Tibial nerve (tissue), 4 donors: ENCODE data around the gene RPL3. TPM values are rescaled to one million over a fixed set of nuclear protein-coding genes. Genes with fewer than 3 reads are reported as not detected.
A peak's percentile ranks its signal among the peaks of the same experiment; 100 is the strongest.

Source experiments
- DNase-seq, 2 donors: peaks; one replicate each; pipeline ENCODE4 v3.0.0-alpha.2; 2019; ENCODE audit warnings: low spot score in 2 of 2
- H3K27ac ChIP-seq, 4 donors: fragments of 200-600 bp; sonication (generic) in 3 of 4; one replicate each; pipeline ENCODE4 v1.5.1; 2017 to 2019; ENCODE audit warnings: mild to moderate bottlenecking in 1 of 4
- H3K27me3 ChIP-seq, 2 donors: fragments of 200-600 bp; sonication (generic) in 1 of 2; one replicate each; pipeline versions ENCODE4 v1.5.1 to v1.6.0; 2017 to 2019
- H3K36me3 ChIP-seq, 3 donors: fragments of 200-600 bp; sonication (generic); one replicate each; pipeline ENCODE4 v1.5.1; 2018 to 2019
- H3K4me1 ChIP-seq, 4 donors: fragments of 200-600 bp; sonication (generic) in 3 of 4; one replicate each; pipeline ENCODE4 v1.5.1; 2017 to 2019
- H3K4me3 ChIP-seq, 4 donors: fragments of 200-600 bp; sonication (generic) in 3 of 4; one replicate each; pipeline ENCODE4 v1.5.1; 2017 to 2019; ENCODE audit warnings: mild to moderate bottlenecking in 1 of 4, moderate library complexity in 1 of 4
- H3K9me3 ChIP-seq, 4 donors: fragments of 200-600 bp; sonication (generic) in 3 of 4; one replicate each; pipeline ENCODE4 v1.5.1; 2017 to 2019
- EP300 ChIP-seq, 2 donors: sonication (generic); formaldehyde crosslinking; IDR thresholded peaks; one replicate each; pipeline ENCODE4 v1.6.1; 2017; ENCODE audit warnings: antibody characterized with exemption in 2 of 2, mild to moderate bottlenecking in 1 of 2
- POLR2A ChIP-seq, 2 donors: fragments of 450-650 bp; IDR thresholded peaks; one replicate each; pipeline ENCODE4 v1.6.1; 2017; ENCODE audit warnings: antibody characterized with exemption in 2 of 2, mild to moderate bottlenecking in 2 of 2, moderate library complexity in 2 of 2
- WGBS, 2 donors: methylation state at CpG; one replicate each; pipeline ENCODE4 v1.1.5; 2018; 5-methylcytosine and 5-hydroxymethylcytosine counted together
- total RNA-seq, 4 donors: library from RNA; depleted of rRNA; stranded (reverse); fragments of >200 nt; gene quantifications; one replicate each; pipeline ENCODE4 v1.1.0, GENCODE V29; 2016
- TF ChIP-seq, protein P1 (sequence below), 5 experiments: fragments of 200-600 bp in 3 of 5; fragments of 450-650 bp in 2 of 5; sonication (generic) in 3 of 5; IDR thresholded peaks; one replicate each; pipeline ENCODE4 v1.5.1; 2016 to 2019; ENCODE audit warnings: antibody characterized with exemption in 5 of 5, mild to moderate bottlenecking in 3 of 5, moderate library complexity in 2 of 5

Gene RPL3
- total RNA-seq, 4 donors from 2014 or later, result 1,869 to 2,331 (median 1,970) TPM

DNA sequence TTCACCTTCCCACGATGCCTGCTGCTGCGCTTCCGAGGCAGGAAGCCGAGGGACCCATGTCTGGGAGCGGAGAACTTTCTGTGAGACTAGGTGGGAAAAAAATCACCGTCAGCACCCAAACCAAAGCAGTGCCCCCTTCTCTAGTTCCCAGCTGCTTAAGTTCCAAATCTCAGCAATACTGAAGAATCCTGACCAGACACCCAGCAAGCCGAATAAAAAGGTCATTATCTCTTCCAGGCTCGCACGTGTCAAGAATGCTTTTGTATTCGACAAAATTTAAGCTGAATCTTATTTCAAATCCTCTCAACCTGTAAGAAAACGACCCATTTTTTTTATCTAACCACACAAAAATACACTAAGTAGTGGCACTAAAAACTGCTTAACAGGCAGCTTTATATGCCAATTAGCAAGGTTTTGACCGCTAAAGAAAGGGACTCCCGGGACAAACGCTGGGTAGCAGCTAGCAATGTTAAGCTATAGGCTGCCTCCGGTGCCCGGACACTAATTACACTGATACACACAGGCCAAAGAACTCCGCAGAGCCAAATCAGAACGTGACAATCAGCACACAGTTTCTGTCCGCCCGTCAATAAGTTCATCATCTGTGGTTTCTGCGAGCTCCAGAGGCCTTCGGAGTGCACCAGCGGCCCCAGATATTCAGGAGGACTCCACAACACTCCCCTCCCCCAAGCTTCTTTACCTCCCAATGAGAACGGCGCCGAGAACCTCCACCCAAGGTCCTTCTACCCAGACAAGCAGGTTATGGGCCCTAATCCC, 728 bp downstream of the RPL3 start:
- Histone ChIP-seq H3K27ac (peak overlapping the region; percentile 92 to 99 (median 96)), H3K9me3 (no peaks in the 10 kb centered on the region), H3K4me1 (peaks cover 0 to 55% (median 33%) of the 10 kb centered on the region in 4 donors), H3K36me3 (peaks cover 4 to 45% (median 29%) of the 10 kb centered on the region in 3 donors), H3K27me3 (no peaks in the 10 kb centered on the region), H3K4me3 (peak overlapping the region; percentile 63 to 76 (median 74))
- TF ChIP-seq EP300 (IDR thresholded peaks at IDR 0.05) (no peak), POLR2A (IDR thresholded peaks at IDR 0.05) (no peak)
- TF ChIP-seq, protein P1, sequence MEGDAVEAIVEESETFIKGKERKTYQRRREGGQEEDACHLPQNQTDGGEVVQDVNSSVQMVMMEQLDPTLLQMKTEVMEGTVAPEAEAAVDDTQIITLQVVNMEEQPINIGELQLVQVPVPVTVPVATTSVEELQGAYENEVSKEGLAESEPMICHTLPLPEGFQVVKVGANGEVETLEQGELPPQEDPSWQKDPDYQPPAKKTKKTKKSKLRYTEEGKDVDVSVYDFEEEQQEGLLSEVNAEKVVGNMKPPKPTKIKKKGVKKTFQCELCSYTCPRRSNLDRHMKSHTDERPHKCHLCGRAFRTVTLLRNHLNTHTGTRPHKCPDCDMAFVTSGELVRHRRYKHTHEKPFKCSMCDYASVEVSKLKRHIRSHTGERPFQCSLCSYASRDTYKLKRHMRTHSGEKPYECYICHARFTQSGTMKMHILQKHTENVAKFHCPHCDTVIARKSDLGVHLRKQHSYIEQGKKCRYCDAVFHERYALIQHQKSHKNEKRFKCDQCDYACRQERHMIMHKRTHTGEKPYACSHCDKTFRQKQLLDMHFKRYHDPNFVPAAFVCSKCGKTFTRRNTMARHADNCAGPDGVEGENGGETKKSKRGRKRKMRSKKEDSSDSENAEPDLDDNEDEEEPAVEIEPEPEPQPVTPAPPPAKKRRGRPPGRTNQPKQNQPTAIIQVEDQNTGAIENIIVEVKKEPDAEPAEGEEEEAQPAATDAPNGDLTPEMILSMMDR (IDR thresholded peaks at IDR 0.05), result no peak
- DNase-seq, result peak in 1 of 2 donors; percentile 38
- WGBS, 2 donors, result 4% methylated on average over 26 of the region's 26 CpGs

DNA sequence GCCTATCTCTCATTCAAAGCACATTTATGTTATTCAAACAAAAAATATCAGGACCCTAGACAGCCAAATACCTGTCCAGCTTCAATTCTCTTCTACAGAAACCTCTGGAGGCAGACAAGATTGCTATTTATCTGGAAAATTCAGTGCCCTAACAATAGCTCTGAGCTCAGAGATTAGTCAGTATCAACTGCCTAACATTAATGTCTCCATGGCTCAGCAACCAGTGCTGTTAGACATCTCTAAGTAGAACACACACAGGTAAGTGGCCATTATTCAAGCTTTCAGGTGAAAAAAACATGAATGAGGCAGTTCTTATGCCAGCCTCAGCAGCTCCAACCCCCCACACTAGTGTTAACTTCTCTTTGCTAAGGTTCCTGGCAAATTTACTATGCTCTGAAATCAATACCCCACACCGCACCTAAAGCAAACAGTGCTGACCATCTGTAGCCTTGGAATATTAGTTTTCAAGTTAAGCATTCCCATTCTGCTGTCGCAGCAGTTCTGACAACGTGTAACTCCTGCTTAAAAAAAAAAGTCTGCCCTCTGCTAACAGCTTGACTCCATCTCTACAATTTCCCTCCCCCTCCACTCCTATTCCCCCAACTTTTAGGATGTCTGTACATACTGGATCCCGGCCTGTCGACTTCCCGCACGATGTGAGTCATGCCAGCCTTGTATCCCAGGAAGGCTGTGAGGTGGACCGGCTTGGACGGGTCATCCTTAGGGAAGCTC, 1.5 kb downstream of the RPL3 start:
- 11 to 19% methylated on average over 9 of the region's 9 CpGs for WGBS, 2 donors
- no peak for DNase-seq
- peak overlapping the region; percentile 92 to 99 (median 96) for H3K27ac ChIP-seq
- no peaks in the 10 kb centered on the region for H3K9me3 ChIP-seq
- H3K36me3 ChIP-seq, result peaks cover 4 to 52% (median 35%) of the 10 kb centered on the region in 3 donors
- H3K4me3 ChIP-seq, result peak overlapping the region; percentile 63 to 76 (median 74)
- H3K4me1 ChIP-seq, result peaks cover 0 to 56% (median 33%) of the 10 kb centered on the region in 4 donors
- H3K27me3 ChIP-seq, result no peaks in the 10 kb centered on the region
- TF ChIP-seq EP300 (IDR thresholded peaks at IDR 0.05) (no peak), POLR2A (IDR thresholded peaks at IDR 0.05) (no peak)
- TF ChIP-seq, protein P1 (IDR thresholded peaks at IDR 0.05), result no peak

DNA sequence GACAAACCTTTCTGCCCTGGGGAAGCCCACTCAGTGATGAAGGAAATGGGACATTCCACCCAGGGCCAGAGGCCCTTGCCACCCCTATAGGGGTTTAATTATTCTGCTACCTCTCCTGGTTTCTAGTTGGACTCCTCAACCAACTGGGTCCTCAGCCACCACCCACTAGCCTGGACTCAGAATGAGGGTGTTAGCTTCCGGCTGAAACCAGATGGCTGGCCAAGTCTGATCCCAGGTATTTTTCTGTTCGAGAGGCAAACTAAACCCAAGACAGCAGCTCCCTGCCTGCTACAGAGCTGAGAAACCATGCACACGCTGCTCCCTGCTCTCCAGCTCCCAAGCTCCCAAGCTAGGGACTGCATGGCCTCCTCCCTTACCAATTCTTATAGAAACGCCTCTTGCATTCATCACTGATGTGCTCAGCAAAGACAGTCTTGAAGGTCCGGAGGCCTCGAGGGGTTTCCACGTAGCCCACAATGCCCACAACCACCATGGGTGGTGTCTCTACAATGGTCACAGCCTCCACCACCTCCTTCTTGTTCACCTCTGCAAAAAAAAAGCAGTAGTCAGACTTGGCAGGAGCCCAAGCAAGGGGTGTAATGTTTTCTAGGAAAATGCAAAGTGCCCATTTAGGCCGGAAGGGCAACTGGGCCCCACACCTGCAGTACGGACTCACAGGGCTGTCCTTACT, 2.2 kb downstream of the RPL3 start:
- H3K4me1 ChIP-seq, result peaks cover 0 to 56% (median 33%) of the 10 kb centered on the region in 4 donors
- no peaks in the 10 kb centered on the region for H3K27me3 ChIP-seq
- no peak for TF ChIP-seq EP300 (IDR thresholded peaks at IDR 0.05)
- TF ChIP-seq, protein P1 (IDR thresholded peaks at IDR 0.05), result no peak
- no peak for TF ChIP-seq POLR2A (IDR thresholded peaks at IDR 0.05)
- H3K36me3 ChIP-seq, result peaks cover 5 to 60% (median 41%) of the 10 kb centered on the region in 3 donors
- DNase-seq, result no peak
- 38 to 47% methylated on average over 9 of the region's 9 CpGs for WGBS, 2 donors
- no peaks in the 10 kb centered on the region for H3K9me3 ChIP-seq
- H3K27ac ChIP-seq, result peak overlapping the region in 3 of 4 donors; percentile 32 to 99 (median 97)
- H3K4me3 ChIP-seq, result peak overlapping the region in 2 of 4 donors; percentile 20 to 76

DNA sequence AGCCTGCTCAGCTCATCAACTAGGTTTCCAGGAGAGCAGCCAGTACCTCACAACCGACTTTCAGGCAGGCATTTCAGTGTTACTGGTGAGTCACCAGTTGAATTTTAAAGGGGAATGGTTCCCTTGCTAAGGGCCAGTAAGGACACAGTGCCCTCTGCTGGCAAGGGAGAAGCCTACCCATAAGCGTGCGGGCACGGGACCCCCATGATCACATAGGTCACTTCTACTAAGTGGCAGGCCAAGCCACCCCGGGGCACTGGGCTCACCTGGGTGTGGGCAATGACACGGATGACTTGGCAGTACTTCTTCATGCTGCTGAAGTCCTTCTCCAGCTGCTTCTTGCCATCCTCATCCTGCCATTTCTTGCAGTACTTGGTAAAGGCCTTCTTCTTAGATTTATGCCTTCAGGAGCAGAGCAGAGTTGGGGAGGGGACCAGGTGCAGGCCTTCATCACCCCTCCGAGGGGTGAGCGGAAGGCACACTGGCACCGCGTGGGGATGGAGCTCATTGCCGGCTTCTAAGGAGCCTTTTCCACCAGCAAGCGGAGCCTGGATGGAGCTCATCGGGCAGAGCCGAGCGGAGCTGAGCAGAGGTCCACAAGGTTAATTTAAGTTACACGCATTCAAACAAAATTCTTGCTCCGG, 2.9 kb downstream of the RPL3 start:
- H3K4me1 ChIP-seq, result peaks cover 0 to 56% (median 33%) of the 10 kb centered on the region in 4 donors
- no peaks in the 10 kb centered on the region for H3K27me3 ChIP-seq
- 48 to 51% methylated on average over 17 of the region's 17 CpGs for WGBS, 2 donors
- peak overlapping the region in 3 of 4 donors; percentile 32 to 99 (median 97) for H3K27ac ChIP-seq
- DNase-seq, result peak; percentile 51 to 76
- TF ChIP-seq EP300 (IDR thresholded peaks at IDR 0.05) (peak in 1 of 2 donors; percentile 73), POLR2A (IDR thresholded peaks at IDR 0.05) (no peak)
- TF ChIP-seq, protein P1 (IDR thresholded peaks at IDR 0.05), result peak; percentile 78 to 95 (median 89)
- peaks cover 5 to 66% (median 46%) of the 10 kb centered on the region in 3 donors for H3K36me3 ChIP-seq
- no peaks in the 10 kb centered on the region for H3K9me3 ChIP-seq
- peak overlapping the region in 2 of 4 donors; percentile 8 to 14 for H3K4me3 ChIP-seq
